Uterus (tissue), 4 donors: Measurements from ENCODE around the gene TMX4. TPM values are rescaled to one million over a fixed set of nuclear protein-coding genes. Genes with fewer than 3 reads are reported as not detected.

Source experiments
- DNase-seq, 2 donors: peaks; one replicate each; pipeline ENCODE4 v3.0.0-alpha.2; 2019 to 2020
- H3K27ac ChIP-seq, 2 donors: fragments of 200-600 bp; sonication (generic); 1 replicate in 1 of 2; 2 replicates in 1 of 2; pipeline ENCODE4 v1.5.1; 2016 to 2018
- H3K27me3 ChIP-seq, 2 donors: fragments of 200-600 bp; sonication (generic); one replicate each; pipeline ENCODE4 v1.5.1; 2018 to 2019; ENCODE audit warnings: control low read depth in 1 of 2
- H3K36me3 ChIP-seq, 2 donors: fragments of 200-600 bp; sonication (generic); one replicate each; pipeline ENCODE4 v1.5.1; 2019; ENCODE audit warnings: control low read depth in 1 of 2
- H3K4me1 ChIP-seq, 2 donors: fragments of 200-600 bp; sonication (generic); one replicate each; pipeline ENCODE4 v1.5.1; 2018 to 2019; ENCODE audit warnings: control low read depth in 1 of 2
- H3K4me3 ChIP-seq, 2 donors: fragments of 200-600 bp; sonication (generic); 1 replicate in 1 of 2; 2 replicates in 1 of 2; pipeline ENCODE4 v1.5.1; 2018 to 2019; ENCODE audit warnings: mild to moderate bottlenecking in 1 of 2
- H3K9me3 ChIP-seq, 2 donors: fragments of 200-600 bp; sonication (generic); one replicate each; pipeline ENCODE4 v1.5.1; 2019; ENCODE audit warnings: control low read depth in 1 of 2
- POLR2A ChIP-seq, 2 donors: fragments of 450-650 bp; IDR thresholded peaks; one replicate each; pipeline ENCODE4 v1.6.1; 2016; ENCODE audit warnings: antibody characterized with exemption in 2 of 2, mild to moderate bottlenecking in 1 of 2, moderate library complexity in 1 of 2
- intact Hi-C: fragments of 100-400 bp; cut with DNase I; formaldehyde crosslinking; loops from one replicate; pipeline ENCODE4 v1.15.1; 2023; ENCODE audit warnings: low total_unique reads
- total RNA-seq, 4 donors: library from RNA; depleted of rRNA in 3 of 4; stranded (reverse); fragments of >200 nt in 3 of 4; gene quantifications; one replicate each; pipeline versions ENCODE4 v1.1.0 to v1.2.4, GENCODE V29; 2014 to 2023
- TF ChIP-seq, protein P1 (sequence below), 4 experiments: fragments of 200-600 bp in 2 of 4; fragments of 450-650 bp in 2 of 4; sonication (generic) in 2 of 4; IDR thresholded peaks; one replicate each; pipeline ENCODE4 v1.5.1; 2016 to 2019; ENCODE audit warnings: antibody characterized with exemption in 4 of 4, mild to moderate bottlenecking in 2 of 4, moderate library complexity in 1 of 4
- donor health status: DM: yes; HTN: yes; CAD: no.

TMX4 gene
- total RNA-seq, 4 donors from 2014 or later = 36.1 to 104 (median 64.9) TPM

DNA sequence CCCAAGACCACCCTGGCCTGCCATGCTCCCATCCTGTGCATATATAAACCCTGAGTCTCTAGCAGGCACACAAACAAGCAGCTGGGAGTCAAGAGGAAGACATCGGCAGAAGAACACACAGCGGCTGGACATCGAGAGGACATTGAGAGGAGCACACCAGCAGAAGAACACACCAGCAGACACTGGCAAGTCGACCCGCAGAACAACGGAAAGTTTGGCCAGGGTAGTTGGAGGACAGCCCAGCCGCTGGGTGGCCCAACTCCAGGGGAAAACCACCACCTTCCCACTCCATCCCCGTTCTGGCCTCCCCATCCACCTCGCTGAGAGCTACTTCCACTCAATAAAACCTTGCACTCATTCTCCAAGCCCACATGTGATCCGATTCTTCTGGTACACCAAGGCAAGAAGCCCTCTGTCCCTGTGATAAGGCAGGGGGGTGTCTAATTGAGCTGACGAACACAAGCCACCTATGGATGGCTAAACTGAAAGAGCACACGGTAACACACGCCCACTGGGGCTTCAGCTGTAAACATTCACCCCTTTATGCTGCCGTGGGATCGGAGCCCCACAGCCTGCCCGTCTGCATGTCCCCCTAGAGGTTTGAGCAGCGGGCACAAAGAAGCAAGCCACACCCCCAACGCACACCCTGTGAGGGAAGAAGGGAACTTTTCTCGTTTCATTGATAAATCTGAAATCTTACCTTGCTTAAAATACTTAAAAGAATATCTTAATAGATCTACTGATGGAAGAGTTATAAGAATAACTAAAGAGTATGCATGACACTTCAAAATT is 13.8 kb downstream of the TMX4 start:
- intact Hi-C loops = no loop called here
- DNase-seq = no peak
- no peak overlapping the region for H3K4me3 ChIP-seq
- no peaks in the 10 kb centered on the region for H3K27me3 ChIP-seq
- H3K4me1 ChIP-seq = no peaks in the 10 kb centered on the region
- H3K36me3 ChIP-seq = no peaks in the 10 kb centered on the region
- H3K27ac ChIP-seq = no peak overlapping the region
- TF ChIP-seq, protein P1, sequence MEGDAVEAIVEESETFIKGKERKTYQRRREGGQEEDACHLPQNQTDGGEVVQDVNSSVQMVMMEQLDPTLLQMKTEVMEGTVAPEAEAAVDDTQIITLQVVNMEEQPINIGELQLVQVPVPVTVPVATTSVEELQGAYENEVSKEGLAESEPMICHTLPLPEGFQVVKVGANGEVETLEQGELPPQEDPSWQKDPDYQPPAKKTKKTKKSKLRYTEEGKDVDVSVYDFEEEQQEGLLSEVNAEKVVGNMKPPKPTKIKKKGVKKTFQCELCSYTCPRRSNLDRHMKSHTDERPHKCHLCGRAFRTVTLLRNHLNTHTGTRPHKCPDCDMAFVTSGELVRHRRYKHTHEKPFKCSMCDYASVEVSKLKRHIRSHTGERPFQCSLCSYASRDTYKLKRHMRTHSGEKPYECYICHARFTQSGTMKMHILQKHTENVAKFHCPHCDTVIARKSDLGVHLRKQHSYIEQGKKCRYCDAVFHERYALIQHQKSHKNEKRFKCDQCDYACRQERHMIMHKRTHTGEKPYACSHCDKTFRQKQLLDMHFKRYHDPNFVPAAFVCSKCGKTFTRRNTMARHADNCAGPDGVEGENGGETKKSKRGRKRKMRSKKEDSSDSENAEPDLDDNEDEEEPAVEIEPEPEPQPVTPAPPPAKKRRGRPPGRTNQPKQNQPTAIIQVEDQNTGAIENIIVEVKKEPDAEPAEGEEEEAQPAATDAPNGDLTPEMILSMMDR (IDR thresholded peaks at IDR 0.05) = no peak
- no peaks in the 10 kb centered on the region for H3K9me3 ChIP-seq

DNA sequence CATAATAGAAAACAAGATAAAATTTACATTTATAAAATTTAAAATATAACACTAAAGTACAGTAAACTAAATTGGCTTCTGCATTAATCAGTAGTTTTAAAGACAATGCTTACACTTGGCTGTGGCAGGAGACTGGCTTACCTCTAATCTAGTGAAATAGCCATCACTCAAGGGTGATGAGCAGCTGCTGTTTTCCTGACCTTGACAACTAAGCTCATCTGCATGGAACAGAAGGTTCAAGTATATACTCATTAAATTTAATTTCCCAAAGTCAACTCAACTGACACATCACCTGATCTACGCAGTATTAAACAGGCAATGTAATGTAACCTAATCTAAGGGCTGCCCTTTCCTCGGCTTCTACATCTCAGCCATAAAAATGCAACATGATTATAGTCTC is 14.5 kb downstream of the TMX4 start:
- H3K9me3 ChIP-seq = no peaks in the 10 kb centered on the region
- TF ChIP-seq, protein P1 (IDR thresholded peaks at IDR 0.05) = no peak
- no peak for DNase-seq
- H3K27me3 ChIP-seq = no peaks in the 10 kb centered on the region
- no peaks in the 10 kb centered on the region for H3K4me1 ChIP-seq
- H3K36me3 ChIP-seq = no peaks in the 10 kb centered on the region
- no peak overlapping the region for H3K4me3 ChIP-seq
- intact Hi-C loops = no loop called here
- H3K27ac ChIP-seq = no peak overlapping the region

DNA sequence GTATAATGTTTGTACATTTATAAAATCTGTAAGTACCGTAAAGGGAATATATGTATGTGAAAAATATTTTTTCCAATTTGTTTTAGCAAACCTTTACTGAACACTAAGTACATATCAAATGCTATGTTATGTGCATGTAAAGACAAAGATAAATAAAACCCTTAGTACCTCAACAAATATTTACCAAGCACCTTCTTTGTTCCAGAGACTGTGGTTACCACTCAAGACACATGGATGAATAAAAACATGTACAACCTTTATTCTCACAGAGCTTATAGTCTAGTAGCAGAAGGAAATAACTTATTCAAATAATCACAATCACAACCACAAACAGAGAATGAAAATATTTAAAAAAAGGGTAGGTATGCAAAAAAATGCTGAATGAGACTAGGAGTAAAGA is 17.5 kb downstream of the TMX4 start:
- TF ChIP-seq POLR2A (IDR thresholded peaks at IDR 0.05) = no peak
- TF ChIP-seq, protein P1 (IDR thresholded peaks at IDR 0.05) = no peak
- H3K27me3 ChIP-seq = no peaks in the 10 kb centered on the region
- H3K9me3 ChIP-seq = no peaks in the 10 kb centered on the region
- no peak overlapping the region for H3K27ac ChIP-seq
- intact Hi-C loops = no loop called here
- H3K36me3 ChIP-seq = no peaks in the 10 kb centered on the region
- no peak for DNase-seq
- no peaks in the 10 kb centered on the region for H3K4me1 ChIP-seq
- H3K4me3 ChIP-seq = no peak overlapping the region

DNA sequence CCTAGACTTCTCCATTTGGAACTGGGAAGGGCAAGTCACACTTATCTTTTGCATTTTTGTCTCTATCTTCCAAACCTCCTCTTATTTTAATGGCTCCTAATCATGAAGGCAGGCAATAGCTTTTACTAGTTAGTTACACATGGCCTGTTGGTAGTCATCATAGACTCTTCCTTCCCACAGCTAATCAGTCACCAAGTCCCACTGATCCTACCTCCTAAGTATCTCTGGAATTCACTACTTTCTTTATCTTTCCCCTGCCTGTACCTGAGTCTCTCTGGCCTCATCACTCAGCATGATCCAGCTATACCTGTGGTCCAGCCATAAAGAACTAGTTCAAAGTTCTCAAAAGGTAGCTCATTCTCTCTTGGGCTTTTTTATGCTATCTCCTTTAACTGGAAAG is 18.8 kb downstream of the TMX4 start:
- no peak overlapping the region for H3K27ac ChIP-seq
- H3K4me3 ChIP-seq = no peak overlapping the region
- no peak for DNase-seq
- H3K36me3 ChIP-seq = no peaks in the 10 kb centered on the region
- TF ChIP-seq, protein P1 (IDR thresholded peaks at IDR 0.05) = no peak
- no peak for TF ChIP-seq POLR2A (IDR thresholded peaks at IDR 0.05)
- no peaks in the 10 kb centered on the region for H3K9me3 ChIP-seq
- no peaks in the 10 kb centered on the region for H3K27me3 ChIP-seq
- intact Hi-C loops = no loop called here
- H3K4me1 ChIP-seq = no peaks in the 10 kb centered on the region

DNA sequence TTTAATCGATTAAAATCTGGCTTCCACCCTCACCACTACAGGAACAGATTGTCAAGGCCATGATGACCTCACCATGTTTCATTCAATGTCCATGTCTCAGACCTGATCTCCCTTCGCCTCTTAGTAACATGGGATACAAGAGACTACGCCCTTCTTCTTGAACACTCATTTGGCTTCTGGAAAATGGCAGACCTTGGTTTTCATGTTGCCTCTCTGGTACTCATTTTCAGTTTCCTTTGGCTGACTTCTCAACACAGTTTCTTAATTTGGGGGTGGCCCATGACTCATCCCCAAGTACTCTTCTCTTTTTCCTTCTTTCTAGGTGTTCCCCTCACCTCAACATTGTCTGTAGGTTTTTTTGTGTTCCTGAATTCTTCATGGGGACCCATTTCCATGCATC is 22.7 kb downstream of the TMX4 start:
- Histone ChIP-seq H3K27ac (no peak overlapping the region), H3K36me3 (no peaks in the 10 kb centered on the region)

More for the DNA sequence above, 22.7 kb downstream of the TMX4 start:
- intact Hi-C loops = no loop called here
- DNase-seq = no peak
- H3K9me3 ChIP-seq = peaks cover 0 to 5% of the 10 kb centered on the region in 2 donors
- no peak overlapping the region for H3K4me3 ChIP-seq
- TF ChIP-seq, protein P1 (IDR thresholded peaks at IDR 0.05) = no peak
- TF ChIP-seq POLR2A (IDR thresholded peaks at IDR 0.05) = no peak
- no peaks in the 10 kb centered on the region for H3K27me3 ChIP-seq
- no peaks in the 10 kb centered on the region for H3K4me1 ChIP-seq
